Adrenal gland (tissue), 5 donors: ENCODE measurements around the gene VSIG1.

Experiments used
- CTCF ChIP-seq, 6 experiments: fragments of 450-650 bp in 4 of 6; fragments of 200-600 bp in 2 of 6; sonication (generic) in 1 of 6; IDR thresholded peaks; 1 replicate in 5 of 6; 2 replicates in 1 of 6; pipeline versions ENCODE4 v1.5.1 to v1.8.0; 2016 to 2021; ENCODE audit warnings: antibody characterized with exemption in 6 of 6, mild to moderate bottlenecking in 2 of 6, moderate library complexity in 1 of 6
- POLR2A ChIP-seq, 2 donors: fragments of 450-650 bp; IDR thresholded peaks; one replicate each; pipeline ENCODE4 v1.6.1; 2017; ENCODE audit warnings: antibody characterized with exemption in 2 of 2, mild to moderate bottlenecking in 2 of 2, moderate library complexity in 1 of 2
- donor health status: DM: no; HTN: no; CAD: no.

- TF ChIP-seq CTCF (IDR thresholded peaks at IDR 0.05) (no peak), POLR2A (IDR thresholded peaks at IDR 0.05) (no peak)
Measured at GRCh38 chrX:108068121-108068520, 23.3 kb downstream of the VSIG1 start.
